CD8-positive, alpha-beta memory T cell (primary cell): Measurements from ENCODE around the gene OR14A16. TPM values are rescaled to one million over a fixed set of nuclear protein-coding genes. Genes with fewer than 3 reads are reported as not detected.

ENCODE experiments used
- CTCF ChIA-PET: fragments of 350-600 bp; sonication (Branson Sonifier 250); formaldehyde crosslinking; loops from one replicate; lab custom pipeline; 2021; ENCODE audit warnings: antibody characterized with exemption; lab: Charles Lee
- POLR2A ChIA-PET: fragments of 350-600 bp; sonication (Branson Sonifier 250); formaldehyde crosslinking; loops from one replicate; lab custom pipeline; 2021; ENCODE audit warnings: antibody characterized with exemption; lab: Charles Lee
- DNase-seq, 5 donors: peaks; one replicate each; pipeline versions ENCODE4 v3.0.0 to v3.0.0-alpha.2; 2020 to 2022; ENCODE audit warnings: mixed read lengths in 1 of 5
- H3K27ac ChIP-seq: one replicate; pipeline ENCODE4 v1.7.0; 2013; ENCODE audit warnings: low read depth, mild to moderate bottlenecking, low read length, moderate library complexity
- H3K27me3 ChIP-seq: 2 replicates; pipeline ENCODE4 v1.7.0; 2013; ENCODE audit warnings: low read length, mild to moderate bottlenecking; ENCODE audit not compliant: insufficient read depth, poor library complexity, severe bottlenecking
- H3K36me3 ChIP-seq: 2 replicates; pipeline ENCODE4 v1.7.0; 2013; ENCODE audit warnings: mild to moderate bottlenecking, low read length, moderate library complexity; ENCODE audit not compliant: insufficient read depth
- H3K4me1 ChIP-seq: 2 replicates; pipeline ENCODE4 v1.7.0; 2013; ENCODE audit warnings: mild to moderate bottlenecking, low read length, moderate library complexity; ENCODE audit not compliant: insufficient read depth
- H3K4me3 ChIP-seq: 2 replicates; pipeline ENCODE4 v1.7.0; 2013; ENCODE audit warnings: mild to moderate bottlenecking, low read length
- H3K9me3 ChIP-seq: 2 replicates; pipeline ENCODE4 v1.7.0; 2013; ENCODE audit warnings: mild to moderate bottlenecking, low read length
- H3K27ac Mint-ChIP-seq, 8 donors: one replicate each; pipeline ENCODE4 v1.8.0; 2020 to 2021; ENCODE audit warnings: mixed read lengths in 8 of 8, mild to moderate bottlenecking in 6 of 8, inconsistent platforms in 3 of 8, moderate library complexity in 3 of 8
- H3K27me3 Mint-ChIP-seq, 2 donors: one replicate each; pipeline ENCODE4 v1.8.0; 2020 to 2021; ENCODE audit warnings: mixed read lengths in 2 of 2, mild to moderate bottlenecking in 1 of 2, moderate library complexity in 1 of 2
- H3K36me3 Mint-ChIP-seq, 3 donors: one replicate each; pipeline ENCODE4 v1.8.0; 2020 to 2021; ENCODE audit warnings: mixed read lengths in 3 of 3, inconsistent platforms in 1 of 3, mild to moderate bottlenecking in 1 of 3
- H3K4me1 Mint-ChIP-seq, 3 donors: one replicate each; pipeline ENCODE4 v1.8.0; 2020 to 2021; ENCODE audit warnings: mixed read lengths in 3 of 3, inconsistent platforms in 1 of 3, mild to moderate bottlenecking in 1 of 3
- H3K4me3 Mint-ChIP-seq, 7 donors: one replicate each; pipeline ENCODE4 v1.8.0; 2020 to 2021; ENCODE audit warnings: mixed read lengths in 7 of 7, mild to moderate bottlenecking in 6 of 7, moderate library complexity in 4 of 7, inconsistent platforms in 2 of 7
- H3K9me3 Mint-ChIP-seq, 5 donors: one replicate each; pipeline ENCODE4 v1.8.0; 2020 to 2022; ENCODE audit warnings: mixed read lengths in 5 of 5, mild to moderate bottlenecking in 3 of 5, moderate library complexity in 2 of 5, inconsistent platforms in 1 of 5
- polyA plus RNA-seq: library from polyadenylated mRNA; unstranded; fragments of 300-500 nt; fragmentation: Illumina TruSeq; gene quantifications from one replicate; pipeline ENCODE4 v1.2.3, GENCODE V29; 2021
- total RNA-seq, 2 experiments: library from RNA; stranded (reverse); gene quantifications; one replicate each; pipeline ENCODE4 v1.2.3, GENCODE V29; 2021

The OR14A16 gene
- total and polyA plus RNA-seq, 3 experiments from 2014 or later, result not detected

DNA sequence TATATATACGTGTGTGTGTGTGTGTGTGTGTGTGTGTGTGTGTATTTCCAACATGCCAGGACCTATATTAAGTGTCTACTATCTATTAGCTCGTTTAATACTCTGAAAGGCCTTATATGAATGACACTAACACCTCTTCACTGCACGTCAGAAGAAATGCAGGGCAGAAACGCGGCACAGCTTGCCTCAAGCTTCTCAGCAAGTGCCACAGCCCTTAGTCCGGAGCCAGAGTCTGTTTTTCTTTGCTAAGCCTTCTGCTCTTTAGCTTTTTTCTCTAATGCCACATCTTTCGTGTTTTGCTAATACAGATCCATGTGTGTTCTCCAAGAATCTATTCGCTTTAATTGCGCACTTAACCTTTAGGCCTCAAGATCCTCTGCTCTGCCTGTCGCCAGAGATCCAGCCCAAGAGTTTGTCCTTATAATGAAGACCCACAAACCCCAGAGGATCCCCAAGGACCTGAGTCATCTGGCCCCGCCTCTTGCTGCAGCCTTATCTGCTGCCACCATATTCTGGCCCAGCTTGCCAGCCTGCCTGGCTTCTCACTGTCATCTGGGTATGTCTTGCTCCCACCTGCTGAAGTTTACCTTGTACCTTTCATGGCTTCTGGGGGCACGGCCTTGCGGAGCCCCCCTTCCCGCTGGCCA lies 31.1 kb upstream of the OR14A16 start:
- CTCF ChIA-PET, result no interaction called here

GRCh38 chr1:247849616-247850015 lies 25.7 kb upstream of the OR14A16 start:
- Histone ChIP-seq H3K27me3 (no peaks in the 10 kb centered on the region), H3K27ac (no peak overlapping the region), H3K9me3 (no peaks in the 10 kb centered on the region), H3K36me3 (no peaks in the 10 kb centered on the region), H3K4me3 (no peak overlapping the region), H3K4me1 (no peaks in the 10 kb centered on the region)
- Mint-ChIP-seq H3K27me3 (peaks cover 3 to 9% of the 10 kb centered on the region in 2 donors), H3K27ac (no peak overlapping the region), H3K36me3 (no peaks in the 10 kb centered on the region), H3K9me3 (peaks cover 0 to 2% (median 1%) of the 10 kb centered on the region in 5 donors), H3K4me3 (no peak overlapping the region), H3K4me1 (no peaks in the 10 kb centered on the region)
- no peak for DNase-seq
- ChIA-PET POLR2A (no interaction called here), CTCF (no interaction called here)

More for the DNA sequence above, 31.1 kb upstream of the OR14A16 start:
- Histone ChIP-seq H3K27ac (no peak overlapping the region), H3K27me3 (peaks cover 4% of the 10 kb centered on the region), H3K4me1 (no peaks in the 10 kb centered on the region), H3K4me3 (no peak overlapping the region), H3K9me3 (no peaks in the 10 kb centered on the region), H3K36me3 (no peaks in the 10 kb centered on the region)
- POLR2A ChIA-PET, result no interaction called here
- Mint-ChIP-seq H3K27ac (no peak overlapping the region), H3K36me3 (peaks cover 0 to 5% (median 0%) of the 10 kb centered on the region in 3 donors), H3K9me3 (peaks cover 0 to 6% (median 4%) of the 10 kb centered on the region in 5 donors), H3K4me1 (peaks cover 6 to 13% (median 9%) of the 10 kb centered on the region in 3 donors), H3K4me3 (no peak overlapping the region), H3K27me3 (peaks cover 26 to 52% of the 10 kb centered on the region in 2 donors)
- DNase-seq, result no peak

DNA sequence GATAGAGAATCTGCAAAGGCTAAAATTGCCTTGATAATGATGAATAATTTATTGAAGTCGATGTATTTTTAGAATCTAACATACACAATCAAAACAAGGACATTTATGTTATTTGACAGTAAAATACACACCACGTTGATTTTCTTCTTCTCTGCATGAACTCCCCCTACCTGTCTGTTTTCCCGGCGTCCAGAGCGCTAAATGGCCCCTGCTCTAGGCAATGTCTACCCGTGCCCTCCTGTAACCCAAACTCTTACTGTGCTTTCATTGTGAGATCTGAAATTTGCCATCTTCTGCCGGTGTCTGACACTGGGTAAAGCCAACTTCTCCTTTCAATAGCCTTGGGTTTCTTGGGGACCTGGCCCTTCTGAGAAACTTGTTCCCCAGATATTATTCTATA lies 24.4 kb upstream of the OR14A16 start:
- ChIA-PET CTCF (no interaction called here), POLR2A (no interaction called here)
- no peak overlapping the region for H3K27ac Mint-ChIP-seq
- H3K27ac ChIP-seq, result no peak overlapping the region
- no peak overlapping the region for H3K4me3 Mint-ChIP-seq
- H3K4me1 Mint-ChIP-seq, result no peaks in the 10 kb centered on the region
- H3K4me3 ChIP-seq, result no peak overlapping the region
- no peak for DNase-seq
- peaks cover 2 to 4% of the 10 kb centered on the region in 2 donors for H3K27me3 Mint-ChIP-seq
- peaks cover 0 to 2% (median under 1%) of the 10 kb centered on the region in 5 donors for H3K9me3 Mint-ChIP-seq
- no peaks in the 10 kb centered on the region for H3K36me3 ChIP-seq
- H3K27me3 ChIP-seq, result no peaks in the 10 kb centered on the region
- H3K9me3 ChIP-seq, result no peaks in the 10 kb centered on the region
- H3K36me3 Mint-ChIP-seq, result no peaks in the 10 kb centered on the region
- H3K4me1 ChIP-seq, result no peaks in the 10 kb centered on the region

DNA sequence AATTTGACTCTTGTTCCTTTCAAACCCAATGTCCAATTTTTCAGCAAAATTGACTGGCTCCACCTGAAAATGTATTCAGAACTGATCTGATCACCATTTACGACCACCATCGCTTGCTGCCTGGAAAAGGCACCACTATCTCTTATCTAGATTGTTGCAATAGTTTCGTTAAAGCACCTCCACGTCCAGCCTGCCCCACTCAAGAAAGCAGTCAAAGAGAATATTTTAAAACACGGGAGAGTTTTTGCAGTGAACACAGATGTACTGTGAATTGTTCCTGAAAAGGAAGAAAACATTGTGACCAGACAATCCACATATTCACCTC lies 21.7 kb upstream of the OR14A16 start:
- no peak overlapping the region for H3K4me3 Mint-ChIP-seq
- no peaks in the 10 kb centered on the region for H3K4me1 ChIP-seq
- H3K9me3 Mint-ChIP-seq, result peaks cover 0 to 2% (median 0%) of the 10 kb centered on the region in 5 donors
- CTCF ChIA-PET, result no interaction called here
- H3K9me3 ChIP-seq, result no peaks in the 10 kb centered on the region
- no peak for DNase-seq
- H3K36me3 Mint-ChIP-seq, result no peaks in the 10 kb centered on the region
- H3K27me3 ChIP-seq, result no peaks in the 10 kb centered on the region
- no peak overlapping the region for H3K27ac Mint-ChIP-seq
- H3K4me1 Mint-ChIP-seq, result no peaks in the 10 kb centered on the region
- no peak overlapping the region for H3K4me3 ChIP-seq
- H3K27me3 Mint-ChIP-seq, result no peaks in the 10 kb centered on the region
- no peak overlapping the region for H3K27ac ChIP-seq
- H3K36me3 ChIP-seq, result no peaks in the 10 kb centered on the region
- POLR2A ChIA-PET, result no interaction called here

GRCh38 chr1:247845011-247845692 lies 21.2 kb upstream of the OR14A16 start:
- Histone ChIP-seq H3K4me1 (no peaks in the 10 kb centered on the region), H3K27ac (no peak overlapping the region), H3K36me3 (no peaks in the 10 kb centered on the region), H3K9me3 (no peaks in the 10 kb centered on the region), H3K4me3 (no peak overlapping the region), H3K27me3 (no peaks in the 10 kb centered on the region)
- no peak overlapping the region for H3K27ac Mint-ChIP-seq
- H3K4me1 Mint-ChIP-seq, result no peaks in the 10 kb centered on the region
- no peaks in the 10 kb centered on the region for H3K36me3 Mint-ChIP-seq
- H3K9me3 Mint-ChIP-seq, result peaks cover 0 to 2% (median 0%) of the 10 kb centered on the region in 5 donors
- ChIA-PET CTCF (no interaction called here), POLR2A (no interaction called here)
- no peak overlapping the region for H3K4me3 Mint-ChIP-seq
- no peaks in the 10 kb centered on the region for H3K27me3 Mint-ChIP-seq
- no peak for DNase-seq

DNA sequence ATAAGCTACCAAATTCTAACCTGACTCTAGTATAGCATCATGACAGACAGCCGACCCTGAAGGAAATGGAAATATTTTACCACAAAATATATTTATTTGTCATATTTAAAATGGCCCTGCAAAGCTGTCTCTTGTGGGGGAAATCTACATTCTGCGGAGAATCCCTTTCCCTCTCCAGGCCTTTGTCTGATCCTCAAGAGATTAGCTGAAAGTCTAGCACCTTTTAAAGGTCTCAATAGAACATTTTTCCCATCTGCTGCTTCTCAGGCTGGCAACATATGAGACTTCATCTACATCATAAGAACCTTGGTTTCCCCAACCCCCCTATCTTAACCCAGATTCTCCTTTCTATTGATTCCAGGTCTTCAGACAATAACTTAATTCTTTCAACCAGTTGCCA lies 19.5 kb upstream of the OR14A16 start:
- no peaks in the 10 kb centered on the region for H3K36me3 ChIP-seq
- Mint-ChIP-seq H3K27ac (no peak overlapping the region), H3K4me3 (no peak overlapping the region), H3K27me3 (no peaks in the 10 kb centered on the region), H3K9me3 (peaks cover 0 to 1% (median 0%) of the 10 kb centered on the region in 5 donors), H3K36me3 (no peaks in the 10 kb centered on the region), H3K4me1 (no peaks in the 10 kb centered on the region)
- no peak for DNase-seq
- ChIA-PET POLR2A (no interaction called here), CTCF (no interaction called here)
- H3K4me3 ChIP-seq, result no peak overlapping the region
- H3K27me3 ChIP-seq, result no peaks in the 10 kb centered on the region
- no peaks in the 10 kb centered on the region for H3K4me1 ChIP-seq
- no peaks in the 10 kb centered on the region for H3K9me3 ChIP-seq
- no peak overlapping the region for H3K27ac ChIP-seq

DNA sequence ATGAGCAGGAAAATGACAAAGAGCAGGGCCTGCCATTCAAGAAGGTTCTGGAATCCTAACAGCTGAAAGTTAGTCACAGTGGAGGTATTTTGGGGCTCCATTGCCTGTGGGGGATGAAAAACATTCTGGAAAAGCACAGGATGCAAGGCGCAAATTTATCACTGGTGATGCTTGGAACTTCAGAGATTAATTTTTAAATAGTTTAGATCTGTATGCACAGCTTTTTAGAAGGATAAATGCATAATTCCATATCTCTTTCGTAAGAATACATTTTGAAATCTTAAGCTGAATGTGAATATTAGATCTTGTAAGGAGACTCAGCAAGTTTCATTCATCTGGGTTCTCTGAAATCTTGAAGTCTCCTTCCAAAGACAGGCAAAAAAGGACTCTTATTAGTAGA lies 17.9 kb upstream of the OR14A16 start, which contains the start of gene OR11L1:
Gene OR11L1 (minus strand): TSS at position 101 of the 400 bp plus-strand sequence. CDS start 0 bp downstream, at position 101.
- H3K27ac ChIP-seq, result no peak within 1 kb of the TSS
- Mint-ChIP-seq H3K27ac (no peak within 1 kb of the TSS), H3K4me3 (no peak within 1 kb of the TSS), H3K27me3 (no peaks in the 10 kb centered on the region), H3K9me3 (peaks cover 0 to 3% (median 0%) of the 10 kb centered on the region in 5 donors), H3K36me3 (no peaks in the 10 kb centered on the region), H3K4me1 (no peaks in the 10 kb centered on the region)
- POLR2A ChIA-PET, result no interaction called here
- H3K4me3 ChIP-seq, result no peak within 1 kb of the TSS
- H3K4me1 ChIP-seq, result no peaks in the 10 kb centered on the region
- H3K27me3 ChIP-seq, result no peaks in the 10 kb centered on the region
- H3K36me3 ChIP-seq, result no peaks in the 10 kb centered on the region
- no peaks in the 10 kb centered on the region for H3K9me3 ChIP-seq
- CTCF ChIA-PET, result no interaction called here
- no peak for DNase-seq

DNA sequence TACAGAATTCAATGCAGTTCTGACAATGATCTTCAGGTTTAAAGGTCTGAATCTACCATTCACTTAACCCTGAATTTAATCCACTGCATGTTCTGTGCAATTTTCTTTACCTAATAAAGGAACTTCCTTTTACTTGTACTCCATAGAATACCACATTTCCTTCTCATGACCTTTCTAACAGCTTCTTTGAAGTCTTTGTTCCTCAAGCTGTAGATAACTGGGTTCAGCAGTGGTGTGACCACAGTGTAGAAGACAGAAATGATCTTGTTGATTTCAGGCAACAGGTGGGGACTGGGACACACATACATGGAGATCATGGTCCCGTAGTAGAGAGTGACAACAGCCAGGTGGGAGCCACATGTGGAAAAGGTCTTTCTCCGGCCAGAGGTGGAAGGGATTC lies 16.9 kb upstream of the OR14A16 start:
- ChIA-PET CTCF (no interaction called here), POLR2A (no interaction called here)
- Mint-ChIP-seq H3K36me3 (no peaks in the 10 kb centered on the region), H3K4me3 (no peak overlapping the region), H3K9me3 (peaks cover 0 to 3% (median 0%) of the 10 kb centered on the region in 5 donors), H3K4me1 (no peaks in the 10 kb centered on the region), H3K27me3 (no peaks in the 10 kb centered on the region), H3K27ac (no peak overlapping the region)
- no peak for DNase-seq
- no peak overlapping the region for H3K4me3 ChIP-seq
- H3K27ac ChIP-seq, result no peak overlapping the region
- H3K9me3 ChIP-seq, result no peaks in the 10 kb centered on the region
- no peaks in the 10 kb centered on the region for H3K4me1 ChIP-seq
- H3K27me3 ChIP-seq, result no peaks in the 10 kb centered on the region
- no peaks in the 10 kb centered on the region for H3K36me3 ChIP-seq
